HAP-1 (cell line): Measurements from ENCODE around the gene RAB37.

Source experiments
- DNase-seq, 2 experiments: peaks; one replicate each; pipeline ENCODE4 v3.0.0-alpha.2; 2016 to 2020; ENCODE audit warnings: low spot score in 2 of 2
- H3K27me3 ChIP-seq: fragments of 250-450 bp; sonication (Bioruptor Pico); 2 replicates; pipeline ENCODE4 v1.5.1; 2020; ENCODE audit warnings: low read depth, mild to moderate bottlenecking, moderate library complexity
- H3K36me3 ChIP-seq: fragments of 250-450 bp; sonication (Bioruptor Pico); replicated peaks from 2 replicates; pipeline ENCODE4 v1.5.1; 2020; ENCODE audit warnings: mild to moderate bottlenecking
- H3K4me1 ChIP-seq: fragments of 250-450 bp; sonication (Bioruptor Pico); 2 replicates; pipeline ENCODE4 v1.5.1; 2020; ENCODE audit warnings: mild to moderate bottlenecking
- H3K4me3 ChIP-seq: fragments of 250-450 bp; sonication (Bioruptor Pico); 2 replicates; pipeline ENCODE4 v1.5.1; 2020; ENCODE audit warnings: mild to moderate bottlenecking, moderate library complexity
- H3K9me3 ChIP-seq: fragments of 250-450 bp; sonication (Bioruptor Pico); 2 replicates; pipeline ENCODE4 v1.5.1; 2020; ENCODE audit warnings: mild to moderate bottlenecking, moderate library complexity
- in situ Hi-C: fragments of 300-500 bp; cut with MboI; formaldehyde crosslinking; loops from 3 replicates; pipeline ENCODE4 v1.14.3; 2020; ENCODE audit warnings: low sequenced_read_pairs, inconsistent platforms, mixed read lengths

Gene RAB37

GRCh38 chr17:74776044-74776962 lies 39.2 kb downstream of the RAB37 start, which contains the start of gene NAT9:
NAT9 (minus strand) TSS chr17:74776345; CDS start chr17:74775698, 647 bp downstream.
- Histone ChIP-seq H3K36me3 (peaks cover 34% of the 10 kb centered on the region), H3K4me3 (peak within 1 kb of the TSS; percentile 89), H3K27me3 (no peaks in the 10 kb centered on the region), H3K4me1 (peaks cover 5% of the 10 kb centered on the region), H3K9me3 (no peaks in the 10 kb centered on the region)
- DNase-seq: peak; percentile 87 to 99
- in situ Hi-C loops: loop anchor here (25.0 kb wide), 1 partner anchor 636 kb away; the partner anchor contains the start of gene GRB2

GRCh38 chr17:74776990-74777389 lies 39.9 kb downstream of the RAB37 start:
- Histone ChIP-seq H3K4me1 (peaks cover 5% of the 10 kb centered on the region), H3K9me3 (no peaks in the 10 kb centered on the region), H3K36me3 (peaks cover 27% of the 10 kb centered on the region), H3K27me3 (no peaks in the 10 kb centered on the region), H3K4me3 (peak overlapping the region; percentile 89)
- no peak for DNase-seq
- in situ Hi-C loops: loop anchor here (25.0 kb wide), 1 partner anchor 635 kb away; the partner anchor contains the start of gene GRB2

GRCh38 chr17:74777901-74778515 lies 41.0 kb downstream of the RAB37 start:
- Histone ChIP-seq H3K4me1 (peaks cover 5% of the 10 kb centered on the region), H3K27me3 (no peaks in the 10 kb centered on the region), H3K4me3 (no peak overlapping the region), H3K9me3 (no peaks in the 10 kb centered on the region), H3K36me3 (peaks cover 20% of the 10 kb centered on the region)
- no peak for DNase-seq
- in situ Hi-C loops: loop anchor here (25.0 kb wide), 1 partner anchor 634 kb away; the partner anchor contains the start of gene GRB2

DNA sequence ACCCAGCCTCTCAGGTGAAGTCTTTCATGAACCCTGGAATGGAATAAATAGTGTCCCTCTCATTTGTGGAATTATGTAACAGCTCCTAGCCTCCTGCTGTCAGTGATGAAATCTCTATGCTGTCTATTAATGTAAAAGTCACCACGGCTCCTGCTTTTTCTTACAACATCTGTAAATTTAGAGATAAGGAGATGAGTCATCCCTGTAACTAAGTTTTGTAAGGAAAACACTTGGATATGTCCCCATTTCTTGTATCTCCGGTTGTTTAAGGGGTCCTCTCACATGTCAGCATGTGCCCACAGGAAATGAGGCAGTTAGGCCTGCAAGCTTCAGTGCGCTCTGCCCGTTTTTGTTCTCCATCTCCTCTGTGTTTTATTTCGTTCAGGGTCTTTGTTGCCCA lies 41.9 kb downstream of the RAB37 start:
- in situ Hi-C loops: loop anchor here (25.0 kb wide), 1 partner anchor 633 kb away; the partner anchor contains the start of gene GRB2
- Histone ChIP-seq H3K9me3 (no peaks in the 10 kb centered on the region), H3K36me3 (peaks cover 10% of the 10 kb centered on the region), H3K4me3 (no peak overlapping the region), H3K4me1 (peaks cover 5% of the 10 kb centered on the region), H3K27me3 (no peaks in the 10 kb centered on the region)
- no peak for DNase-seq

- peaks cover 5% of the 10 kb centered on the region for H3K4me1 ChIP-seq
- DNase-seq: no peak
- no peaks in the 10 kb centered on the region for H3K9me3 ChIP-seq
- H3K4me3 ChIP-seq: no peak overlapping the region
- in situ Hi-C loops: loop anchor here (25.0 kb wide), 1 partner anchor 633 kb away; the partner anchor contains the start of gene GRB2
- peaks cover 9% of the 10 kb centered on the region for H3K36me3 ChIP-seq
- H3K27me3 ChIP-seq: no peaks in the 10 kb centered on the region
Observed at GRCh38 chr17:74779501-74779900, 42.4 kb downstream of the RAB37 start.

DNA sequence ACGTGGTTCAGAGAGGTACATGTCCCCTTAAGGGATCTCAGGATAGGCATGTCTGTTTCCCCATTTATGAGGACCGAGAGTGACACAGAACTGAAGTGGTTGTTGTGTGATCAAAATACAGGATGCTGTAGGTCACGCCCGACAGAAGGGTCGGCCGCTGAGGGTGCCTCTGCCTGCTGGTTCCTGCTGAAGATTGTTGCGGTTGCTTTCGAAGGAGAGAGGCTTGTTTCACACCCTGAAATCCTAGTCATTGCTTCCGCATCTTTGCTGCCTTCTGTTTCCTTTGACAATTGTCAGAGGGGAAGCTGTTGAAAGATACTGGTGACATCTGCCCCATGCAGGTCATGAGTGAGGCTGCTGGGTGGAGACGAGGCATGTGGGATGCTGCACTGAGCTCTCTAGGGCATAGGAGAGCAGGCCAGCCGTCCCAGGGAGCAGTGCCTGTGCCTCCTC lies 42.9 kb downstream of the RAB37 start:
- peaks cover 9% of the 10 kb centered on the region for H3K36me3 ChIP-seq
- peaks cover 5% of the 10 kb centered on the region for H3K4me1 ChIP-seq
- H3K9me3 ChIP-seq: no peaks in the 10 kb centered on the region
- no peaks in the 10 kb centered on the region for H3K27me3 ChIP-seq
- in situ Hi-C loops: loop anchor here (5.0 to 25.0 kb wide), 2 partner anchors 48 to 632 kb away; partner anchors contain the start of gene GRB2
- H3K4me3 ChIP-seq: no peak overlapping the region
- DNase-seq: no peak

- in situ Hi-C loops: loop anchor here (5.0 to 25.0 kb wide), 2 partner anchors 48 to 632 kb away; partner anchors contain the start of gene GRB2
- H3K27me3 ChIP-seq: no peaks in the 10 kb centered on the region
- H3K36me3 ChIP-seq: peaks cover 9% of the 10 kb centered on the region
- no peak overlapping the region for H3K4me3 ChIP-seq
- peak; percentile 44 to 58 for DNase-seq
- H3K9me3 ChIP-seq: no peaks in the 10 kb centered on the region
- peaks cover 5% of the 10 kb centered on the region for H3K4me1 ChIP-seq
Observed at GRCh38 chr17:74780443-74781238, 43.6 kb downstream of the RAB37 start.

DNA sequence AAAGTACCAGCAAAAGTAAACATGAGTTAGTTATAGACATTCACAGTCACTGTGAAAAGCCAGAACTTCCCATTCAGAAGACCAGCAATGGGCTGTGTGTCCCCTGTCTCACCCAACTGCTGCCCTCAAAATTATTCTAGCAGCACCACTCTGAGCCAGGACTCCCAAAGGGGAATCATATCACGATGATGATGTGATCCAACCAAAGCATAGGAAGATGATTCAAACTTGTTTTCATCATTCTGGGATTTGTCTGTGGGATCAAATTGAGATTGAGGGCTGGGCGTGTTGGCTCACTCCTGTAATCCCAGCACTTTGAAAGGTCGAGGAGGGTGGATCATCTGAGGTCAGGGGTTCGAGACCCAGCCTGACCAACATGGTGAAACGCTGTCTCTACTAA lies 45.5 kb downstream of the RAB37 start:
- H3K4me3 ChIP-seq: no peak overlapping the region
- DNase-seq: no peak
- in situ Hi-C loops: loop anchor here (5.0 to 25.0 kb wide), 2 partner anchors 50 to 630 kb away; partner anchors contain the start of gene GRB2
- H3K4me1 ChIP-seq: no peaks in the 10 kb centered on the region; the same call in 1 of the 2 replicates
- H3K9me3 ChIP-seq: no peaks in the 10 kb centered on the region
- H3K36me3 ChIP-seq: peaks cover 9% of the 10 kb centered on the region
- H3K27me3 ChIP-seq: no peaks in the 10 kb centered on the region

DNA sequence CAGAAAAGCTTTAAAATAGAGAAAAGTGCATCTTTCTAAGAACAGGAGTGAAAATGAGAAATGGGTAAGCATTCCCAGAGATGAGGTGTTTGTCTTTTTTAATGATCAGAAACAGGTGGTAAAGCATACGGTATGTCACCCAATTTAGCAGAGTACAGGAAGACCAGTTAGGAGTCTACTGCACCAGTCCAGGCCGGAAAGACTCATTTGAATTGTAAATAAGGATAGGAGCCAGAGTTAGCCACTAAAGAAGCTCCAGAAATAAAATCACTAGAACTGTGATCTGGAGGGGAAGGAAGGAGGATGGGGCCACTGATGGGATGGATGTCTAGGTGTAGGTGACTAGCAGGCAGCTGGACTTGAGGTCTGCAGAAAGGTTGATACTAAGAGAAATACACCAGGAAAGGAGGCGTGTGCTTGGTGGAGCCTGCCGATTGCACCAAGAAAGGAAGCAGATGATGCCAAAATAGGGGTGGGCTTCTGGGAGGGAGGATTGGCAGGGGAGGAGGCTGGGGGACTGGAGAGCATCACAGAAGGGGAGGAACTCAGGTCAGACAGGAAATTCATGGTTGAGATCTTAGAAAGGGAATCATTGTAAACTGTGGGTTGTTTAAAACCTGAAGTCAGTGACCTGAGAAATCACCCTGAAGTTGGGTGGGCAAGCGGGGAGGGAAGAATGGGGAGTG lies 47.2 kb downstream of the RAB37 start:
- Histone ChIP-seq H3K27me3 (no peaks in the 10 kb centered on the region), H3K4me3 (no peak overlapping the region)
- in situ Hi-C loops: loop anchor here (5.0 to 25.0 kb wide), 2 partner anchors 52 to 628 kb away; partner anchors contain the start of gene GRB2

DNA sequence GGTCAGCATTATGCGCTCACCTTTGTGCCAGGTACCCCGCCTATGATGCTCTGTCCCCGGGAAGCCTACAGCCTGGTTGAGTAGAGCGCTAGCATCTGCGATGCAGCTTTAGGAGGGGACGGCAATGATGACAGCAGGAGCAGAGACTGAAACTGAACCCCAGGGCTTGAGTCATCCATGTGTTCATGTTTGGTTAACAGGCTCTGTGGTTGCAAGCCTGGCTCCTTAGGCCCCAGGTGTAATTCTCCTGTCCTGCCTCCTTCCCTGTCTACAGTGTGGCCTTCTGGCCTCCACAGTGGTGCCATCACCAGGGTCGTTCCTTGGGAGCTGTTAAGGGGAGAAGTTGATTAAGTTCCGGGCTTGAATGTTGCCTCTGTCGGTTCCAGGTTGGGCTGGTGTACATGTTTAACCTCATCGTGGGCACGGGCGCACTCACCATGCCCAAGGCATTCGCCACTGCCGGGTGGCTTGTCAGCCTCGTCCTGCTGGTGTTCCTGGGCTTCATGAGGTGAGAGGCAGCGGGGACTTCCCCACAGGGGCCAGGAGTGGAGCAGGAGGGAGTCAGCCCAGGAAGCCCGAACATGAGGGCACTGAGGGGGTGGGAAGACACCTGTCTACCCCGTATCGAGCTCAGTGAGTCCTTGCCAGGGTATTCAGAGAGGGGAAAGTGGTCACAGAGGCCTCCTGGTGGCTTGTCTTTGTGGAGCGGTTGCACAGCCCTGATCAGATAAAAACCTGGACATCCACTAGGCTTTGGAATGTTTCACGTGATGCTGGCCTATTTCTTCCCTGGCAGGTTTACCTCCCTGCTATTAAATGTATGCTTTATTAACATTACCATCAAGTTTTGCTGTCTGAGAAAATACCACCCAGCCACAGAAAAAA lies 48.3 kb downstream of the RAB37 start:
- in situ Hi-C loops: loop anchor here (25.0 kb wide), 1 partner anchor 627 kb away; the partner anchor contains the start of gene GRB2

More for the DNA sequence above, 47.2 kb downstream of the RAB37 start:
- Histone ChIP-seq H3K4me1 (no peaks in the 10 kb centered on the region; the same call in 1 of the 2 replicates), H3K9me3 (no peaks in the 10 kb centered on the region), H3K36me3 (peaks cover 9% of the 10 kb centered on the region)
- DNase-seq: no peak

GRCh38 chr17:74785981-74786360 lies 48.9 kb downstream of the RAB37 start:
- Histone ChIP-seq H3K9me3 (no peaks in the 10 kb centered on the region), H3K4me3 (no peak overlapping the region), H3K27me3 (no peaks in the 10 kb centered on the region), H3K36me3 (peaks cover 3% of the 10 kb centered on the region; the same call in 1 of the 2 replicates), H3K4me1 (no peaks in the 10 kb centered on the region)
- in situ Hi-C loops: loop anchor here (25.0 kb wide), 1 partner anchor 626 kb away; the partner anchor contains the start of gene GRB2
- DNase-seq: no peak

More for the DNA sequence above, 48.3 kb downstream of the RAB37 start:
- H3K4me1 ChIP-seq: no peaks in the 10 kb centered on the region
- no peak overlapping the region for H3K4me3 ChIP-seq
- H3K9me3 ChIP-seq: no peaks in the 10 kb centered on the region
- no peaks in the 10 kb centered on the region for H3K27me3 ChIP-seq
- DNase-seq: no peak
- H3K36me3 ChIP-seq: peaks cover 7% of the 10 kb centered on the region
